OCI-LY7 (cell line): ENCODE measurements around the gene ARHGEF11. TPM values are rescaled to one million over a fixed set of nuclear protein-coding genes. Genes with fewer than 3 reads are reported as not detected.

ENCODE experiments used
- BruUV-seq: library from RNA; stranded (reverse); fragments of 400-500 nt; replicated peaks from 2 replicates; lab custom pipeline; 2021; lab: Mats Ljungman, UMichigan
- CTCF ChIA-PET: fragments of 300-600 bp; sonication (Branson Sonifier 250); formaldehyde crosslinking; loops from one replicate; lab custom pipeline; 2022; ENCODE audit warnings: antibody characterized with exemption; ENCODE audit not compliant: unreplicated experiment; lab: Charles Lee
- POLR2A ChIA-PET: fragments of 300-600 bp; sonication (Branson Sonifier 250); formaldehyde crosslinking; loops from one replicate; lab custom pipeline; 2022; ENCODE audit warnings: antibody characterized with exemption; lab: Charles Lee
- DNase-seq: peaks from one replicate; pipeline ENCODE4 v3.0.0-alpha.2; 2015; ENCODE audit warnings: low spot score
- H2AFZ ChIP-seq: fragments of 200-600 bp; sonication (generic), shearing (Covaris generic); 2 replicates; pipeline ENCODE4 v1.6.1; 2014; ENCODE audit warnings: mild to moderate bottlenecking, antibody characterized with exemption, low read length, moderate library complexity
- H3K27ac ChIP-seq: fragments of 200-600 bp; sonication (generic); 2 replicates; pipeline ENCODE4 v1.5.1; 2014; ENCODE audit warnings: mixed run types, low read depth, mild to moderate bottlenecking, moderate library complexity, low read length, inconsistent platforms; ENCODE audit not compliant: poor library complexity, severe bottlenecking
- H3K36me3 ChIP-seq: fragments of 200-600 bp; sonication (generic); 2 replicates; pipeline ENCODE4 v1.6.1; 2014; ENCODE audit warnings: mild to moderate bottlenecking, antibody characterized with exemption, low read length, moderate library complexity, mixed read lengths; ENCODE audit not compliant: insufficient read depth
- H3K4me1 ChIP-seq: fragments of 200-600 bp; sonication (generic); 2 replicates; pipeline ENCODE4 v1.5.1; 2014; ENCODE audit warnings: mild to moderate bottlenecking, low read length; ENCODE audit not compliant: insufficient read depth, poor library complexity, severe bottlenecking
- H3K4me2 ChIP-seq: fragments of 200-600 bp; sonication (generic); 2 replicates; pipeline ENCODE4 v1.6.1; 2014; ENCODE audit warnings: mild to moderate bottlenecking, low read length
- H3K4me3 ChIP-seq: fragments of 200-600 bp; sonication (generic); 2 replicates; pipeline ENCODE4 v1.5.1; 2014; ENCODE audit warnings: mild to moderate bottlenecking, low read depth, low read length; ENCODE audit not compliant: poor library complexity, severe bottlenecking
- H3K79me2 ChIP-seq: fragments of 200-600 bp; sonication (generic); 2 replicates; pipeline ENCODE4 v1.6.1; 2016; ENCODE audit warnings: low read depth, mild to moderate bottlenecking, low read length, moderate library complexity, mixed read lengths; ENCODE audit not compliant: insufficient read depth
- H3K9me2 ChIP-seq: fragments of 200-600 bp; sonication (generic); 2 replicates; pipeline ENCODE4 v1.6.1; 2016; ENCODE audit warnings: mild to moderate bottlenecking, low read length, mixed read lengths; ENCODE audit not compliant: insufficient read depth
- H3K9me3 ChIP-seq: fragments of 200-600 bp; sonication (generic); 2 replicates; pipeline ENCODE4 v1.6.1; 2014; ENCODE audit warnings: mild to moderate bottlenecking, mixed run types, low read length, mixed read lengths
- H4K20me1 ChIP-seq: fragments of 200-600 bp; sonication (generic); 2 replicates; pipeline ENCODE4 v1.6.1; 2014; ENCODE audit warnings: mild to moderate bottlenecking, antibody characterized with exemption, low read length, moderate library complexity, mixed read lengths; ENCODE audit not compliant: insufficient read depth
- CTCF ChIP-seq: fragments of 200-600 bp; sonication (generic); conservative IDR thresholded peaks from 2 replicates; pipeline ENCODE4 v1.5.1; 2014; ENCODE audit warnings: mild to moderate bottlenecking, antibody characterized with exemption, low read length, moderate library complexity, mixed read lengths
- EZH2phosphoT487 ChIP-seq: fragments of 200-600 bp; sonication (generic); IDR thresholded peaks from 2 replicates; pipeline ENCODE4 v1.6.1; 2018; ENCODE audit warnings: low read depth, borderline replicate concordance, mild to moderate bottlenecking, mixed run types, antibody characterized with exemption, low read length, moderate library complexity, mixed read lengths
- intact Hi-C: fragments of 100-400 bp; cut with micrococcal nuclease; formaldehyde crosslinking; loops from one replicate; pipeline ENCODE4 v1.10.0; 2022; ENCODE audit not compliant: unreplicated experiment
- total RNA-seq, 2 experiments: library from RNA; depleted of rRNA in 1 of 2; stranded (reverse); fragments of >200 nt in 1 of 2; shearing (Covaris generic) in 1 of 2; gene quantifications; 2 replicates each; pipeline ENCODE4 v1.2.3, GENCODE V29; 2014 to 2022

Gene ARHGEF11
- total RNA-seq, 2 experiments from 2014 or later: 1.5 to 3.4 TPM

DNA sequence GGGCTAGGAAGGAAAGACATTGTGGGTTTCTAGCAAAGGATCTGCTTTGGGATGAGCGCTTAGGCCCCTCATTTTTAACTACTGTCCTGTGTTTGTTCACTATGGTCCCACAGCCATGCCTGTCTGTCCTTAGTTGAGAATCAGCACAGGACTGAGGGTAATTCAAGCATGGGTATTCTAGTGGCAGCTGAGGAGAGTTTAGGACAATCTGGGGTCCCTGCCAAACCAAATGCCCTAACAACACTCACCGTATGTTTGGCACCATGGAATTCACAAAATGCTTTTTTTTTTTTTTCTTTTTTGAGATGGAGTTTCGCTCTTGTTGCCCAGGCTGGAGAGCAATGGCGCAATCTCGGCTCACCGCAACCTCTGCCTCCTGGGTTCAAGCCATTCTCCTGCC, 10.4 kb downstream of the ARHGEF11 start:
- POLR2A ChIA-PET: no interaction called here
- H3K4me1 ChIP-seq: no peaks in the 10 kb centered on the region

DNA sequence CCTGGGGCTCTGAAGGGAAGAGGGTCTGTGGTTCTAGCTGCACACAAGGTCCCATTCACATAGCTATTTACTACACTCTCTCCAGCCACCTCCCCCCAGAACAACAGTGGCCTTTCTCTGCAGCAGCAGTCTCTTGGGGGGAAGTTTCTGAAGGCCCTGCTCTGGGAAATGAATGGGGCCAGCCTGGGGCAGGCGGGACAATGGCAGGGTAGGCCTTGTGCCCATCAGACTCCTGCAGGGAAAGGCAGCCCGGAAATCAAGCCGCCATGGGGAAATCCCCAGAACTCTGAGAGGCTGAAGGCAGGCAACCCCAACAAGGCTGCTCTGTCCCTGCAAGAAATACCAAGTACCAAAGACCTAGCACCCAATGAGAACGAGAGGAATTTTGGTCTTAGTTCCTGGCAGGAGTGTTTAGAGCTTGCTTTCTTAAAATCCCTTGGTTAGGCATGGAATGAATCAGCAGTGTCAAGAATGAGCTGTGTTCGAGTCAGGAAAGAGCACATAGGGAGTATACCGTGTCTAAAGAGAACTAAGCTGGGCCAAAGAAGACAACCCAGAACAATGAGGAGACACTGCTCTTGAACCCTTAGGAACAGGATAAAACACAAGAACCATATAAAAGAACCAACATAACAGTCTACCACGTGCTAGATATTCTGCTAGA, 11.3 kb downstream of the ARHGEF11 start:
- ChIA-PET CTCF (no interaction called here), POLR2A (no interaction called here)
- H3K36me3 ChIP-seq: no peaks in the 10 kb centered on the region
- no TSS peak for BruUV-seq
- no peak overlapping the region for H3K4me3 ChIP-seq
- H3K9me2 ChIP-seq: no peaks in the 10 kb centered on the region
- H3K79me2 ChIP-seq: no peaks in the 10 kb centered on the region
- H3K27ac ChIP-seq: no peak overlapping the region
- no peaks in the 10 kb centered on the region for H3K4me1 ChIP-seq
- no peak overlapping the region for H3K4me2 ChIP-seq
- no peak for TF ChIP-seq EZH2phosphoT487
- no peak for DNase-seq
- intact Hi-C loops: no loop called here
- no peak overlapping the region for H2AFZ ChIP-seq
- no peaks in the 10 kb centered on the region for H3K9me3 ChIP-seq
- H4K20me1 ChIP-seq: no peaks in the 10 kb centered on the region

More for the DNA sequence above, 10.4 kb downstream of the ARHGEF11 start:
- Histone ChIP-seq H3K9me3 (no peaks in the 10 kb centered on the region), H3K4me3 (no peak overlapping the region), H2AFZ (no peak overlapping the region), H3K79me2 (no peaks in the 10 kb centered on the region), H4K20me1 (no peaks in the 10 kb centered on the region), H3K36me3 (no peaks in the 10 kb centered on the region), H3K27ac (no peak overlapping the region), H3K9me2 (no peaks in the 10 kb centered on the region), H3K4me2 (no peak overlapping the region)
- no TSS peak for BruUV-seq
- CTCF ChIA-PET: no interaction called here
- TF ChIP-seq CTCF: no peak
- no peak for TF ChIP-seq EZH2phosphoT487
- no peak for DNase-seq
- intact Hi-C loops: no loop called here

DNA sequence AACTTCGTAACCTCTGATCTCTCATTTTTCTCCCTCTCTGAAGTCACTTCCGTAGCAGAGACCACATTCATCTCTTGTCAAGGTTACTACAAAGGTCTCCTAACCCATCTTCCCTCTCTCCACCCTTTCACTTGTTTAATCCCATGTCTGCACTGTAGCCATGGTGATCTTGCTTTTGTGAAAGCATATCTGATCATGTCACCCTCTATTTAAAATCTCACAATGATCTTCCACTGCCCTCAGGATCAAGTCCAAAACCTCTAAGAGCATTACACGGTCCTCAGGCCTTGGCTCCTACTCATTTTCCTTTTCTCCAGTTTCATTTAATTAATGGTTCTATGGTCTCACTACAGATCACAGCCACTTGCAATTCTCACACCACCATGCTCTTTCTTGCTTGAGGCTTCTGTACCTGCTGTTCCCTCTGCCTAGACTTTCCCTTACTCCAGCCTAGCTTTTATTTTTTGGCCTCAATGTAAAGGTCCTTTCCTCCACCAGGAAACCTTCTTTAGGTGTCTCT, 12.1 kb downstream of the ARHGEF11 start:
- Histone ChIP-seq H3K36me3 (no peaks in the 10 kb centered on the region), H4K20me1 (no peaks in the 10 kb centered on the region), H3K4me2 (no peak overlapping the region), H3K9me2 (no peaks in the 10 kb centered on the region), H3K79me2 (no peaks in the 10 kb centered on the region), H3K27ac (no peak overlapping the region), H3K9me3 (no peaks in the 10 kb centered on the region), H3K4me1 (no peaks in the 10 kb centered on the region), H3K4me3 (no peak overlapping the region), H2AFZ (no peak overlapping the region)
- ChIA-PET CTCF (no interaction called here), POLR2A (no interaction called here)
- no peak for TF ChIP-seq CTCF
- no peak for TF ChIP-seq EZH2phosphoT487
- intact Hi-C loops: no loop called here
- DNase-seq: no peak
- BruUV-seq: no TSS peak
